CD14-positive monocyte (primary cell): Measurements from ENCODE around the gene SIPA1L3. TPM values are rescaled to one million over a fixed set of nuclear protein-coding genes. Genes with fewer than 3 reads are reported as not detected.
A peak's percentile ranks its signal among the peaks of the same experiment; 100 is the strongest.

Source experiments
- DNase-seq, 3 donors: peaks; one replicate each; pipeline ENCODE4 v3.0.0-alpha.2; 2011 to 2022
- H2AFZ ChIP-seq: 2 replicates; pipeline ENCODE4 v1.6.0; 2012; ENCODE audit warnings: mild to moderate bottlenecking, low read depth, low read length, inconsistent platforms; ENCODE audit not compliant: insufficient read depth, poor library complexity, severe bottlenecking
- H3K27ac ChIP-seq, 2 donors: 1 replicate in 1 of 2; 2 replicates in 1 of 2; pipeline ENCODE4 v1.5.1; 2012 to 2013; ENCODE audit warnings: low read length in 2 of 2, control low read depth in 1 of 2, inconsistent platforms in 1 of 2, low read depth in 1 of 2, mild to moderate bottlenecking in 1 of 2
- H3K27me3 ChIP-seq, 2 donors: one replicate each; pipeline versions ENCODE4 v1.6.0 to v1.6.1; 2011 to 2013; ENCODE audit warnings: low read length in 2 of 2; ENCODE audit not compliant: control insufficient read depth in 2 of 2, insufficient read depth in 2 of 2
- H3K36me3 ChIP-seq, 2 donors: replicated peaks in 1 of 2; 1 replicate in 1 of 2; 2 replicates in 1 of 2; pipeline versions ENCODE4 v1.5.1 to v1.6.1; 2012 to 2013; ENCODE audit warnings: low read length in 2 of 2, control low read depth in 1 of 2, inconsistent platforms in 1 of 2, mild to moderate bottlenecking in 1 of 2; ENCODE audit not compliant: insufficient read depth in 2 of 2, control insufficient read depth in 1 of 2
- H3K4me1 ChIP-seq, 2 donors: 1 replicate in 1 of 2; 2 replicates in 1 of 2; pipeline versions ENCODE4 v1.5.1 to v1.6.1; 2012 to 2013; ENCODE audit warnings: low read length in 2 of 2, control low read depth in 1 of 2, inconsistent platforms in 1 of 2, mild to moderate bottlenecking in 1 of 2, moderate library complexity in 1 of 2; ENCODE audit not compliant: insufficient read depth in 2 of 2, control insufficient read depth in 1 of 2
- H3K4me2 ChIP-seq: replicated peaks from 2 replicates; pipeline ENCODE3; 2012; ENCODE audit warnings: low read length, moderate library complexity, mild to moderate bottlenecking; ENCODE audit not compliant: poor library complexity, severe bottlenecking; ENCODE audit errors: extremely low read depth
- H3K4me3 ChIP-seq, 3 experiments: fragments of 200-600 bp in 1 of 3; sonication (generic) in 1 of 3; replicated peaks in 1 of 3; 1 replicate in 2 of 3; 2 replicates in 1 of 3; pipeline ENCODE4 v1.5.1; 2011 to 2013; ENCODE audit warnings: low read length in 3 of 3, mild to moderate bottlenecking in 3 of 3, control low read depth in 2 of 3, low read depth in 2 of 3, inconsistent platforms in 1 of 3, moderate library complexity in 1 of 3
- H3K79me2 ChIP-seq: 2 replicates; pipeline ENCODE4 v1.6.0; 2012; ENCODE audit warnings: mild to moderate bottlenecking, control low read depth, inconsistent platforms, low read length, moderate library complexity; ENCODE audit not compliant: insufficient read depth
- H3K9ac ChIP-seq: 2 replicates; pipeline ENCODE4 v1.6.0; 2017; ENCODE audit warnings: low read length, mild to moderate bottlenecking; ENCODE audit not compliant: insufficient read depth, poor library complexity, severe bottlenecking
- H3K9me3 ChIP-seq, 2 donors: replicated peaks in 1 of 2; 1 replicate in 1 of 2; 2 replicates in 1 of 2; pipeline versions ENCODE4 v1.5.1 to v1.6.1; 2012 to 2013; ENCODE audit warnings: low read length in 2 of 2, control low read depth in 1 of 2; ENCODE audit not compliant: control insufficient read depth in 1 of 2, insufficient read depth in 1 of 2
- H4K20me1 ChIP-seq: 2 replicates; pipeline ENCODE4 v1.6.0; 2012; ENCODE audit warnings: mild to moderate bottlenecking, low read length, control low read depth, moderate library complexity; ENCODE audit not compliant: insufficient read depth
- H3K27ac Mint-ChIP-seq, 7 donors: one replicate each; pipeline ENCODE4 v1.8.0; 2020; ENCODE audit warnings: mild to moderate bottlenecking in 7 of 7, mixed read lengths in 7 of 7, moderate library complexity in 6 of 7, inconsistent platforms in 2 of 7
- H3K27me3 Mint-ChIP-seq, 3 donors: one replicate each; pipeline ENCODE4 v1.8.0; 2021 to 2022; ENCODE audit warnings: low read depth in 3 of 3, mild to moderate bottlenecking in 3 of 3, mixed read lengths in 3 of 3, moderate library complexity in 3 of 3, inconsistent platforms in 1 of 3
- H3K36me3 Mint-ChIP-seq, 2 donors: one replicate each; pipeline ENCODE4 v1.8.0; 2020; ENCODE audit warnings: mixed read lengths in 2 of 2, inconsistent platforms in 1 of 2, mild to moderate bottlenecking in 1 of 2
- H3K4me1 Mint-ChIP-seq: one replicate; pipeline ENCODE4 v1.8.0; 2020; ENCODE audit warnings: mild to moderate bottlenecking, mixed read lengths
- H3K4me3 Mint-ChIP-seq, 2 donors: one replicate each; pipeline ENCODE4 v1.8.0; 2020; ENCODE audit warnings: mild to moderate bottlenecking in 2 of 2, mixed read lengths in 2 of 2, moderate library complexity in 1 of 2
- H3K9me3 Mint-ChIP-seq, 7 donors: one replicate each; pipeline ENCODE4 v1.8.0; 2020 to 2022; ENCODE audit warnings: mixed read lengths in 7 of 7, mild to moderate bottlenecking in 6 of 7, moderate library complexity in 6 of 7, inconsistent platforms in 2 of 7
- WGBS: methylation state at CpG from one replicate; pipeline ENCODE4 v1.1.5; 2013; ENCODE audit warnings: missing lambda C conversion rate; ENCODE audit not compliant: insufficient coverage; 5-methylcytosine and 5-hydroxymethylcytosine counted together
- intact Hi-C, 2 donors: fragments of 100-400 bp; cut with micrococcal nuclease; formaldehyde crosslinking; loops; one replicate each; pipeline versions ENCODE4 v1.15.0 to v1.15.1; 2023
- polyA plus RNA-seq, 3 donors: library from polyadenylated mRNA; depleted of rRNA in 1 of 3; unstranded in 2 of 3; stranded (reverse) in 1 of 3; fragments of 300-500 nt in 2 of 3; fragments of >200 nt in 1 of 3; fragmentation: Illumina TruSeq in 2 of 3; gene quantifications; 1 replicate in 2 of 3; 2 replicates in 1 of 3; pipeline ENCODE4 v1.2.3, GENCODE V29; 2012 to 2021
- TF ChIP-seq, protein P1 (sequence below): fragments of 200-600 bp; IDR thresholded peaks from one replicate; pipeline ENCODE4 v1.8.0; 2022; ENCODE audit warnings: antibody characterized with exemption, mild to moderate bottlenecking

Gene SIPA1L3
- polyA plus RNA-seq, 3 donors, result 0.55 to 4.5 (median 0.99) TPM

DNA sequence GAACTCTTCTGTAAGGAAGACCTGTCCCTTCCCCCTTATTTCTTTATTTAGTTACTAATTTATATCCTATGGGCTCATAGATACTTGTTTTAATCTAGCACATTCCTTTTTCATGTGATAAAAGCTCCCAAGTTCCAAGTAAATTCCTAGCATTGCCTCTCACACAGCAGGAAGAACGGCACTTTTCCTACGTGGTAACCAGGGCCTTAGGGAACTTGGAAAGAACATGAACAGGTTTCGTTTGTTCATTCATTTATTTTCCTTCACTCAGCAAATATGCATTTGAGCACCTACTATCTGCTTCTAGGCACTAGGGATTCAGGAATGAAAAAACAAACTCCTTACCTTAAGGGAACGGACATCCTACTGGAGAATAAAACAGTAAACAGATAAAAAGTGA lies 125.1 kb downstream of the SIPA1L3 start:
- H3K4me3 Mint-ChIP-seq, result no peak overlapping the region

DNA sequence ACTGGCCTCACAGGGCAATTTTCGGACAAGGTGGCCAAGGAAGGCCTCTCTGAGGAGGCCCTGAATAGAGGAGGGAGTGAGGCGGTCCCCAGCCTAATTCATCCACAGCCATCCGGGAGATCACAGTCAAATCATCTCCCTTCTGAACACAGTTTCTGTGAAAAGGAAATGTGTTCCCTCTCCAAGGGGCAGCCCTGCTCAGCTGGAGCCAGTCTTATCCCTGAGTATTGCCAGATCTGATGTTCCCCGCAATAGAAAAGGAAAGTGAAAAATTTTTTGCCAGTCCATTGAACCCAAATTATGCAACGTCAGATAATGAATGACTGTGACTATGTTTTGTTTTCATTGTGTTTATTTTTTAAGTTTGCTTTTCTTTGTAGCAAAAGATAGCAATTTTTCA lies 125.9 kb downstream of the SIPA1L3 start:
- Mint-ChIP-seq H3K9me3 (peaks cover 0 to 3% (median 0%) of the 10 kb centered on the region in 7 donors), H3K4me3 (no peak overlapping the region), H3K4me1 (peaks cover 31% of the 10 kb centered on the region), H3K27ac (peak overlapping the region in 6 of 7 donors; percentile 11 to 95 (median 78)), H3K27me3 (peaks cover 1 to 7% (median 4%) of the 10 kb centered on the region in 3 donors), H3K36me3 (peaks cover 21 to 31% of the 10 kb centered on the region in 2 donors)
- DNase-seq, result no peak
- TF ChIP-seq, protein P1, sequence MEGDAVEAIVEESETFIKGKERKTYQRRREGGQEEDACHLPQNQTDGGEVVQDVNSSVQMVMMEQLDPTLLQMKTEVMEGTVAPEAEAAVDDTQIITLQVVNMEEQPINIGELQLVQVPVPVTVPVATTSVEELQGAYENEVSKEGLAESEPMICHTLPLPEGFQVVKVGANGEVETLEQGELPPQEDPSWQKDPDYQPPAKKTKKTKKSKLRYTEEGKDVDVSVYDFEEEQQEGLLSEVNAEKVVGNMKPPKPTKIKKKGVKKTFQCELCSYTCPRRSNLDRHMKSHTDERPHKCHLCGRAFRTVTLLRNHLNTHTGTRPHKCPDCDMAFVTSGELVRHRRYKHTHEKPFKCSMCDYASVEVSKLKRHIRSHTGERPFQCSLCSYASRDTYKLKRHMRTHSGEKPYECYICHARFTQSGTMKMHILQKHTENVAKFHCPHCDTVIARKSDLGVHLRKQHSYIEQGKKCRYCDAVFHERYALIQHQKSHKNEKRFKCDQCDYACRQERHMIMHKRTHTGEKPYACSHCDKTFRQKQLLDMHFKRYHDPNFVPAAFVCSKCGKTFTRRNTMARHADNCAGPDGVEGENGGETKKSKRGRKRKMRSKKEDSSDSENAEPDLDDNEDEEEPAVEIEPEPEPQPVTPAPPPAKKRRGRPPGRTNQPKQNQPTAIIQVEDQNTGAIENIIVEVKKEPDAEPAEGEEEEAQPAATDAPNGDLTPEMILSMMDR, result no peak
- no peaks in the 10 kb centered on the region for H3K27me3 ChIP-seq
- H3K9ac ChIP-seq, result no peak overlapping the region
- no peaks in the 10 kb centered on the region for H3K79me2 ChIP-seq
- no peak overlapping the region for H2AFZ ChIP-seq
- H3K9me3 ChIP-seq, result no peaks in the 10 kb centered on the region
- no peak overlapping the region for H3K27ac ChIP-seq
- H4K20me1 ChIP-seq, result peaks cover 23% of the 10 kb centered on the region
- intact Hi-C loops, result no loop called here
- peaks cover 27 to 31% of the 10 kb centered on the region in 2 donors for H3K4me1 ChIP-seq
- peaks cover 0 to 5% of the 10 kb centered on the region in 2 donors for H3K36me3 ChIP-seq
- WGBS, result 20% methylated on average over 1 of the region's 5 CpGs
- no peak overlapping the region for H3K4me2 ChIP-seq
- no peak overlapping the region for H3K4me3 ChIP-seq

More for the DNA sequence above, 125.1 kb downstream of the SIPA1L3 start:
- 100% methylated on average over 1 of the region's 4 CpGs for WGBS
- no peak overlapping the region for H2AFZ ChIP-seq
- H3K9ac ChIP-seq, result no peak overlapping the region
- peaks cover 0 to 3% (median 0%) of the 10 kb centered on the region in 7 donors for H3K9me3 Mint-ChIP-seq
- intact Hi-C loops, result no loop called here
- no peaks in the 10 kb centered on the region for H3K27me3 ChIP-seq
- no peaks in the 10 kb centered on the region for H3K79me2 ChIP-seq
- H4K20me1 ChIP-seq, result peaks cover 20% of the 10 kb centered on the region
- H3K27ac ChIP-seq, result no peak overlapping the region
- H3K4me1 Mint-ChIP-seq, result peaks cover 31% of the 10 kb centered on the region
- TF ChIP-seq, protein P1, result no peak
- no peak overlapping the region for H3K4me3 ChIP-seq
- H3K36me3 ChIP-seq, result peaks cover 0 to 5% of the 10 kb centered on the region in 2 donors
- H3K4me1 ChIP-seq, result peaks cover 27 to 31% of the 10 kb centered on the region in 2 donors
- peaks cover 0 to 6% (median 3%) of the 10 kb centered on the region in 3 donors for H3K27me3 Mint-ChIP-seq
- no peak overlapping the region for H3K27ac Mint-ChIP-seq
- H3K9me3 ChIP-seq, result no peaks in the 10 kb centered on the region
- peaks cover 17 to 26% of the 10 kb centered on the region in 2 donors for H3K36me3 Mint-ChIP-seq
- no peak for DNase-seq
- H3K4me2 ChIP-seq, result no peak overlapping the region
